ENCODE data around the gene GTF2H2. TPM values are rescaled to one million over a fixed set of nuclear protein-coding genes. Genes with fewer than 3 reads are reported as not detected.
"Not testable (repeated sequence)": the region's sequence is repeated elsewhere in the genome, so short reads cannot be mapped to it uniquely, and the experiment has no call there.

The GTF2H2 gene
- total RNA-seq, result 38.7 and 43.3 TPM in 2 replicates
- 28.0 and 28.3 TPM in 2 replicates for polyA plus RNA-seq

DNA sequence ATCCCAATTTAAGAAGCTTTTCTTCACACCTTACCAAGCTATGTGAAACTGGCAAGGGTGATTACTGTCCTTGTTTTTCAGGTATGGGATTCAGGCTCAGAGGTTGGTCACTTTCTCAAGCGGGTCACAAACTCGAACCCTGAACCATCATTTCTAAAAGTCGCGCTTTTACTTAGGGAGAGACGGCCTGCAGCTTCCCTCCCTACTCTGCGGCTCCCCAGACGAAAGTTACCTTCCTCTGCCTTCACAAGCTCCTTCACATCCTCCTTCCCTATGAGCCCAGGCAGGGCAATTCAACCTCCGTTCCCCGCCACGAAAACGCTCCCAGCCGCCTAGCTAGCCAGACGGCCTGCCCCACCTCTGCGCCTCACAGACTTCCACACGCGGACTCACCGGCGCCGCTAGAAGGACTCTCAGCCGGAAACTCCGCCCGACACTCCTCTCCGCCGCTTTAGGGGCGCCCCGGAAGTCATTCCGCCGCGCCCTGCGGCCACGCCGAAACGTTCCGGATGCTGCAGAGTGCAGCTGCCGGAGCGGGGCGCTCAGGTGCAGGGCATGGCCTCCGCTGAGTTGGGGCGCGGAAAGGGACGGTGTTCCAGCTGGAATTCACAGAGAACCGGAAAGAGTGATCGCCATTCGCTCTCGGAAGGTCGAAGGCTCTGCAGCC is at the start of gene GTF2H2:
Gene GTF2H2 (minus strand): TSS at position 415 of the 667 bp plus-strand sequence. CDS start 4,913 bp downstream, outside the sequence.
- not testable (repeated sequence) for H3K9me3 ChIP-seq (ENCODE audit: low read depth); H3K4me3 ChIP-seq; DNase-seq (ENCODE audit: low spot score); H3K27ac ChIP-seq; H3K4me1 ChIP-seq (ENCODE audit: insufficient read depth); H3K27me3 ChIP-seq; H4K20me1 ChIP-seq (ENCODE audit: insufficient read depth, poor library complexity, severe bottlenecking); H3K79me2 ChIP-seq; H3K4me2 ChIP-seq; H3K9me2 ChIP-seq (replicated peaks; ENCODE audit: insufficient read depth); H3K36me3 ChIP-seq (replicated peaks; ENCODE audit: insufficient read depth, low read depth); H2AFZ ChIP-seq
- WGBS (ENCODE audit: low lambda C conversion rate, missing lambda C conversion rate), result no CpG with 5 or more reads among the region's 46 CpGs

DNA sequence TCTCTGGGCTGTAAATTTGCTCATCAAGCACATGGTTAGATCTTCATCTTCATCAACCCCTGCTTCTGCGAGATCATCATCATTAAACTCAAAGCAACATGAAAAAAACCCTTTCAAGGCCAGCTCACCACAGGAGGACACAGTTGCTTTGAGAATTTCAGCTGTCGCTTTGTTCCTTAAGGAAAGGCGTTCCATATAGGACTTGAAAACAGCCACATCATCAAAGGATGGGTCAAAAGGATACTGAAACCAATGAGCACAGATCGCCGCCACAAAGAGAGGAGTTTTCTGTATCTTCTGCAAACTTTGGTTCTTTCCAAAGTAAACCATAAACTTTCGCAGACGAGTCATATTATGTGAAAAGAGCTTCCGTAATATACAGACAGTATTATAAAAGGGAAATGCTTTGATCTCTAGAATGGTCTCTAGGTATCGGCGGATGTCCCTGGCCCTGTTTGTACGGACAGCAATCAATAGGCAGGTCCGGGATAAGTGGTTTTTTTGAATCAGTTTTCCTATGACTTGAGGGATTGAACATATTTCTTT is 42.3 kb upstream of the GTF2H2 start:
- H2AFZ ChIP-seq; H3K9me3 ChIP-seq (ENCODE audit: low read depth); H3K27me3 ChIP-seq; H4K20me1 ChIP-seq (ENCODE audit: insufficient read depth, poor library complexity, severe bottlenecking); H3K9me2 ChIP-seq (replicated peaks; ENCODE audit: insufficient read depth); H3K27ac ChIP-seq; H3K36me3 ChIP-seq (replicated peaks; ENCODE audit: insufficient read depth, low read depth); H3K79me2 ChIP-seq; H3K4me3 ChIP-seq; H3K4me1 ChIP-seq (ENCODE audit: insufficient read depth); H3K4me2 ChIP-seq; DNase-seq (ENCODE audit: low spot score): not testable (repeated sequence)
- no CpG with 5 or more reads among the region's 12 CpGs for WGBS (ENCODE audit: low lambda C conversion rate, missing lambda C conversion rate)

DNA sequence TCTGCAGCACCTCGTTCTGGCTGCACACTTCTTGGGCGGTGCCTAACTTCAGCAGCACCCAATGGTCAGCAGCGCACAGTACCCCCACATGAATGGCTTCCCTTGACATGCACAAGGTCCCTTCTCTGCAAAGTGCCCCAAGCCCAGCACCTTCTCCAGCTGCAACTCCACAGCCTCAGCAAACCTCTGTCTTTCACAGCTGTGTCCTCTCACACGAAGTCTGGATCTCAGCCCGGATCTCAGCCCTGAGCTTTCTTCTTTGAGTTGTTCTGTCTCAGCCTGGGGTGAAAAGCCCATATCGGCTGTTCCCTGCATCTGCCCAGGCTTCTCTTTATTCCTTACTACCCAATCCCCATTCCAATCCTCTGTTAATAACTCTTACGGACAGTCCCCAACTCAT is 32.5 kb upstream of the GTF2H2 start:
- not testable (repeated sequence) for H2AFZ ChIP-seq; H3K9me3 ChIP-seq (ENCODE audit: low read depth); H3K4me1 ChIP-seq (ENCODE audit: insufficient read depth); H4K20me1 ChIP-seq (ENCODE audit: insufficient read depth, poor library complexity, severe bottlenecking); H3K4me3 ChIP-seq; H3K27ac ChIP-seq; H3K4me2 ChIP-seq; DNase-seq (ENCODE audit: low spot score); H3K79me2 ChIP-seq; H3K36me3 ChIP-seq (replicated peaks; ENCODE audit: insufficient read depth, low read depth); H3K27me3 ChIP-seq; H3K9me2 ChIP-seq (replicated peaks; ENCODE audit: insufficient read depth)
- WGBS (ENCODE audit: low lambda C conversion rate, missing lambda C conversion rate), result 93% methylated on average over 1 of the region's 7 CpGs

DNA sequence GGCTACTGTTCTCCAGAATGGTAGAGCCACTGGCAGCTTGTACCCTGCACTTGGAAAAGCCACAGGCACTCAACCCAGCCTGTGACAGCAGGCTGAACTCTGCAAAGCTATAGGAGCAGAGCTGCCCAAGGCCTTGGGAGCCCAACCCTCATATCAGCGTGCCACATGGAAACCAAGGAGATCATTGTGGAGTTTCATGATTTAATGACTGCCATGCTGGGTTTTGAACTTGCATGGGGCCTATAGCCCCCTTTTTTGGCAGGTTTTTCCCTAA is 30.4 kb upstream of the GTF2H2 start:
- H3K79me2 ChIP-seq; H3K27me3 ChIP-seq; H3K9me2 ChIP-seq (replicated peaks; ENCODE audit: insufficient read depth); H3K4me2 ChIP-seq; H4K20me1 ChIP-seq (ENCODE audit: insufficient read depth, poor library complexity, severe bottlenecking); DNase-seq (ENCODE audit: low spot score); H3K27ac ChIP-seq; H2AFZ ChIP-seq; H3K4me3 ChIP-seq; H3K4me1 ChIP-seq (ENCODE audit: insufficient read depth); H3K9me3 ChIP-seq (ENCODE audit: low read depth); H3K36me3 ChIP-seq (replicated peaks; ENCODE audit: insufficient read depth, low read depth): not testable (repeated sequence)
- WGBS (ENCODE audit: low lambda C conversion rate, missing lambda C conversion rate), result no CpG with 5 or more reads among the region's 1 CpG

DNA sequence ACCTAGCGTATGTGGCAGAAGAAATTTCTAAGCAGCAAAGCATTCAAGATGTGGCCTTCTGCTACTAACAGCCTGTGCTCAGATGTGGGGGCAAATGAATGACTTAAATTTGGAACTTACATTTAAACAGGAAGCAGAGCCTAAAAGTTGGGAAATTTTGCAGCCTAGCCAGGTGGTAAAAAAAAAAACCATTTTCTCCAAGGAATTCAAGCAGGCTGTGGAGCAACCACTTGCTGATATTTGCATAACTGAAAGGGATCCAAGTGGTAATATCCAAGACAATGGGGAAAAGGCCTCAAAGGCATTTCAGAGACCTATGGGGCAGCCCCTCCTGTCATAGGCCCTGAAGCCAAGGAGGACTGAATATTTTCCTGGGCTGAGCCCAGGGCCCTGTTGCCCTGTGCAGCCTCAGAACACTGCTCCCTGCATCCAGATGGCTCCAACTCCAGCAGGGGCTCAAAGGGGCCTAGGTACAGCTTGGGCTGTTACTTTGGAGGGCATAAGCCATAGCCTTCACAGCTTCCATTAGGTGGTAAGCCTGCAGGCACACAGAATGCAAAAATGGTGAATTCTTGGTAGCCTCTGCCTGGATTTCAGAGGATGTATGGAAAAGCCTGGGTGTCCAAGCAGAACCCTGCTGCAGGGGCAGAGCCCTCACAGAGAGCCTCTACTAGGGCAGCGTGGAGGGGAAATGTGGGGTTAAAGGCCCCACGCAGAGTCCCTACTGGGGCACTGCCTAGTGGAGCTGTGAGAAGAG is 29.9 kb upstream of the GTF2H2 start:
- not testable (repeated sequence) for H3K4me2 ChIP-seq; H3K9me2 ChIP-seq (replicated peaks; ENCODE audit: insufficient read depth); H3K4me3 ChIP-seq; H3K36me3 ChIP-seq (replicated peaks; ENCODE audit: insufficient read depth, low read depth); H3K79me2 ChIP-seq; H3K4me1 ChIP-seq (ENCODE audit: insufficient read depth); H3K27me3 ChIP-seq; H3K9me3 ChIP-seq (ENCODE audit: low read depth); H3K27ac ChIP-seq; H4K20me1 ChIP-seq (ENCODE audit: insufficient read depth, poor library complexity, severe bottlenecking); DNase-seq (ENCODE audit: low spot score); H2AFZ ChIP-seq
- WGBS (ENCODE audit: low lambda C conversion rate, missing lambda C conversion rate), result 92% methylated on average over 2 of the region's 3 CpGs

DNA sequence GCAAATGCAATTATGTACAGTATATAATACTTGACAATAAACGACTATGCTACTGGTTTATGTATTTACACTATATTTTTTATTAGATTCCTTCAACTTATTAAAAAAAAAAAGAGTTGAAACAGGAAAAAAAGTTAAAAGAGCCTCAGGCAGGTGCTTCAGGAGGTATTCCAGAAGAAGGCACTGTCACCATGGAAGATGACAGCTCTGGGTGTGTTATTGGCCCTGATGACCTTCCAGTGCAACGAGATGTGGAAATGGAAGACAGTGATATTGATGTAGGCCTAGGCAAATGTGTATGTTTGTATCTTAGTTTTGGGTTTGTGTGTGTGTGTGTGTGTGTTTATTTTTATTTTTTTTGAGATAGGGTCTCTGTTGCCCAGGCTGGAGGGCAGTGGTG is 22.3 kb upstream of the GTF2H2 start:
- H3K79me2 ChIP-seq; H3K36me3 ChIP-seq (replicated peaks; ENCODE audit: insufficient read depth, low read depth); H2AFZ ChIP-seq; H3K4me1 ChIP-seq (ENCODE audit: insufficient read depth); H3K4me2 ChIP-seq; H3K4me3 ChIP-seq; H3K9me3 ChIP-seq (ENCODE audit: low read depth); H4K20me1 ChIP-seq (ENCODE audit: insufficient read depth, poor library complexity, severe bottlenecking); H3K27me3 ChIP-seq; DNase-seq (ENCODE audit: low spot score); H3K9me2 ChIP-seq (replicated peaks; ENCODE audit: insufficient read depth); H3K27ac ChIP-seq: not testable (repeated sequence)
- 76% methylated on average over 2 of the region's 2 CpGs for WGBS (ENCODE audit: low lambda C conversion rate, missing lambda C conversion rate)

DNA sequence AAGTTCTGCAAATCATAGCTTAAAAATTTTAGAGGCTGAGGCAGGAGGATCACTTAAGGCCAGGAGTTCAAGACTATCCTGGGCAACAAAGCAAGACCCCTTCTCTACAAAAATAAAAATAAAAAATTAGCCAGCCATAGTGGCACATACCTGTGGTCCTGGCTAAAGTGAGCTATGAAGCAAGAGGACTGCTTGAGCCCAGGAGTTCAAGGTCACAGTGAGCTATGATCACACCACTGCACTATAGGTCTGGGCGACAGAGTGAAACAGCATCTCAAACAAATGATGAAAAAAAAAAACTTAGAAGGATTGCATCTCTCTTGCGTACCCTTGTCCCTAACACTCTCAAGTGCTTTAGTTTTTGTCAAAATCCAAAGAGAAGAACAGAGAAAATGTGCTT is 21.3 kb upstream of the GTF2H2 start:
- H3K36me3 ChIP-seq (replicated peaks; ENCODE audit: insufficient read depth, low read depth); H3K4me3 ChIP-seq; H4K20me1 ChIP-seq (ENCODE audit: insufficient read depth, poor library complexity, severe bottlenecking); H3K27ac ChIP-seq; H3K27me3 ChIP-seq; H3K4me1 ChIP-seq (ENCODE audit: insufficient read depth); H3K4me2 ChIP-seq; H3K9me2 ChIP-seq (replicated peaks; ENCODE audit: insufficient read depth); DNase-seq (ENCODE audit: low spot score); H3K79me2 ChIP-seq; H3K9me3 ChIP-seq (ENCODE audit: low read depth); H2AFZ ChIP-seq: not testable (repeated sequence)
- WGBS (ENCODE audit: low lambda C conversion rate, missing lambda C conversion rate), result 81% methylated on average over 2 of the region's 2 CpGs

DNA sequence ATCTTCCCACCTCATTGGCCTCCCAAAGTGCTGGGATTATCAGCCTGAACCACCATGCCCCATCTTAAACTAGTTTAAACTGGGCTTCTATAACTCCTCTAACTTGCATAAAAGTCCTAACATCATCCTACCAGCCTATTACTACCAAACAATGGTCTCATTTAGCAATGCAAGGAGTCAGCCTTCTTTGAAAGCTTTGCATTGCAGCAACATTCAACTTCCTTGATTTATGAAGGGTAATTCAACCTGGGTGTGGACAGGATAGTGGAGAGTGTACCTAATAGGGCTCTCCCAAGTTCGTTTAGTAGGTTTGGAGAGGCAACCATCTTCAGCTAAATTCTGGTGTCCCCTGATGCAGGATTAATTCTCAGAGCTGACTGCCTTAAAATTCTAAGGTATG is 18.7 kb upstream of the GTF2H2 start:
- not testable (repeated sequence) for H3K9me2 ChIP-seq (replicated peaks; ENCODE audit: insufficient read depth); H3K36me3 ChIP-seq (replicated peaks; ENCODE audit: insufficient read depth, low read depth); H3K4me3 ChIP-seq; H4K20me1 ChIP-seq (ENCODE audit: insufficient read depth, poor library complexity, severe bottlenecking); H3K79me2 ChIP-seq; H3K9me3 ChIP-seq (ENCODE audit: low read depth); H2AFZ ChIP-seq; H3K4me2 ChIP-seq; H3K27me3 ChIP-seq; H3K4me1 ChIP-seq (ENCODE audit: insufficient read depth); DNase-seq (ENCODE audit: low spot score); H3K27ac ChIP-seq
- no CpG with 5 or more reads among the region's 1 CpG for WGBS (ENCODE audit: low lambda C conversion rate, missing lambda C conversion rate)

Data from hepatocyte (in vitro differentiated cells).